ENCODE data around the gene PIGQ.

GRCh38 chr16:569445-570254 lies at the start of gene PIGQ:
- no peak for TF ChIP-seq CTCF (conservative IDR thresholded peaks at IDR 0.05 in 1 of 2, IDR thresholded peaks at IDR 0.05 in 1 of 2; ENCODE audit: extremely low read depth in 1 of 2, insufficient read depth in 1 of 2, low read depth in 1 of 2, low read length in 2 of 2)
- no peak for TF ChIP-seq EZH2 (IDR thresholded peaks at IDR 0.05; ENCODE audit: borderline replicate concordance, low read length)

Measured in mammary epithelial cell (primary cell).